ENCODE results near the gene CRYL1. TPM values are rescaled to one million over a fixed set of nuclear protein-coding genes. Genes with fewer than 3 reads are reported as not detected.

CRYL1 gene
- polyA plus RNA-seq, 2 of the 4 experiments (the other 2 are of a cell fraction), result 4.1 to 17.4 TPM

DNA sequence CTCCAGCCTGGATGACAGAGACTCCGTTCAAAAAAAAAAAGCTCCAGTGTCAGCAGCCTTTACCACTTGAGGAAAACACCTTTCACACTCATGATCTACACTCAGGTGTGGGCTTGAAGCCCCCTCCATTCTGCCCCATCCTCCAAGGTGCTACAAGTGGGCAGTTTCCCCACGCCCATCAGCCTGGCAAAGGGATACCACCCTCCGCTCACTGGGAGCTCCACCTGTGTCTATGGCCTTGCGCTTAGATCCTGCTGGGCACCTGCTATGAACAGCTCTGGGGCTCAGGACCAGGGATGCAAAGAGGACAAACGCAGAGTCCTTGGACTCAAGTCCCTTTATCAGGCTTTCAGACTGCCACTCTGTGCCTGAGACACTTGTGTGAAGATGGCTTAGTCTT is 127.8 kb downstream of the CRYL1 start (continued):
- TF ChIP-seq RAD21 (conservative IDR thresholded peaks at IDR 0.05 in 1 of 2, IDR thresholded peaks at IDR 0.05 in 1 of 2) (no peak), POLR2AphosphoS2 (conservative IDR thresholded peaks at IDR 0.05; ENCODE audit: low read length) (no peak), HOXB13 (CRISPR knock-in tag; IDR thresholded peaks at IDR 0.05; ENCODE audit: low read depth) (no peak)
- TF ChIP-seq, protein P1, sequence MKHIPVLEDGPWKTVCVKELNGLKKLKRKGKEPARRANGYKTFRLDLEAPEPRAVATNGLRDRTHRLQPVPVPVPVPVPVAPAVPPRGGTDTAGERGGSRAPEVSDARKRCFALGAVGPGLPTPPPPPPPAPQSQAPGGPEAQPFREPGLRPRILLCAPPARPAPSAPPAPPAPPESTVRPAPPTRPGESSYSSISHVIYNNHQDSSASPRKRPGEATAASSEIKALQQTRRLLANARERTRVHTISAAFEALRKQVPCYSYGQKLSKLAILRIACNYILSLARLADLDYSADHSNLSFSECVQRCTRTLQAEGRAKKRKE (CRISPR knock-in tag; IDR thresholded peaks at IDR 0.05; ENCODE audit: low read depth), result no peak
- TF ChIP-seq, protein P2, sequence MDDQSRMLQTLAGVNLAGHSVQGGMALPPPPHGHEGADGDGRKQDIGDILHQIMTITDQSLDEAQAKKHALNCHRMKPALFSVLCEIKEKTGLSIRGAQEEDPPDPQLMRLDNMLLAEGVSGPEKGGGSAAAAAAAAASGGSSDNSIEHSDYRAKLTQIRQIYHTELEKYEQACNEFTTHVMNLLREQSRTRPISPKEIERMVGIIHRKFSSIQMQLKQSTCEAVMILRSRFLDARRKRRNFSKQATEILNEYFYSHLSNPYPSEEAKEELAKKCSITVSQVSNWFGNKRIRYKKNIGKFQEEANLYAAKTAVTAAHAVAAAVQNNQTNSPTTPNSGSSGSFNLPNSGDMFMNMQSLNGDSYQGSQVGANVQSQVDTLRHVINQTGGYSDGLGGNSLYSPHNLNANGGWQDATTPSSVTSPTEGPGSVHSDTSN (IDR thresholded peaks at IDR 0.05), result no peak

DNA sequence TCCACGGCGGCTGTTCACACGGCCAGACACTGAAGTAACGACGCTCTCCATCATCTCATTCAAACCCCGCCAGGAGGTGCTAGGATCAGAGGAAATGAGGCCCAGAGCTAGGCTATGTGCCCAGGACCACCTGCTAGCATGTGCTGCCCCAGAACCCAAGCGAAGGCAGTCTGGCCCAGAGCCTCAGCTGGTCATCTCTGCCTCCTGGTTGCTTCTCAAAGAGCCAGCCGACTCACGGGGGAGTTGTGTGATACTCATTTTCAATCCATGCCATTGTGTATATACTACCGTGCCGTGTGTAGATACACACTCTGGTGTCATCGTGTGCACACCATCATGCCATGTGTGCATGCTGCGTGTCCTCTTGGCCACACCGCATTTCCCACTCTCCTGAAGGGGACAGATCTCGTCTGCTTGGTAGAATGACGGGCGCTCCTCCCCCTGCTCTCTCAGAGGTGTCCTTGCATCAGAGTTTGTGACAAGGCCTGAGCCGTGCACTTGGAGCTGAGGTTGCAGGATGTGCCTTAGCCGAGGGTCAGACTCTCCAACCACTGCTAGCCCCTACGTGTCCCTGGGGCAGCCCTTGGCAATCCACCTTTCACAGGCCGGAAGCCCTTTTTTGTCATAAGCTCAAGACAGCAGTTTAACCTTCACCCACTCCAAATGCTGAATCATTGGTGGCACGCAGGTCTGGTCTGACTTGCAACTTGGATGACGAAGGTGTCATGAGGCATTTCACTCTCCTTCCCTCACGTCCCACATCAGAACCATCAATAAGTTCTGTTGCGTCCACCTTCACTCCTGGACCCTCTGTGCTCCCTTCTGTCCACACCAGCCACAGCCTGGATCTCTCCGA is 130.4 kb downstream of the CRYL1 start:
- WGBS (ENCODE audit: missing lambda C conversion rate), result 82% methylated on average over 26 of the region's 26 CpGs
- no peak for ATAC-seq
- ChIA-PET CTCF (no interaction called here), POLR2A (no interaction called here)
- Histone ChIP-seq H3K9me3 (no peaks in the 10 kb centered on the region), H3K4me2 (no peak overlapping the region), H3K4me1 (no peaks in the 10 kb centered on the region), H3K27ac (no peak overlapping the region), H3K4me3 (no peak overlapping the region)
- no peak for DNase-seq (ENCODE audit: low read depth in 1 of 2, low spot score in 1 of 2)
- no peak for FAIRE-seq
- TF ChIP-seq, protein P3, sequence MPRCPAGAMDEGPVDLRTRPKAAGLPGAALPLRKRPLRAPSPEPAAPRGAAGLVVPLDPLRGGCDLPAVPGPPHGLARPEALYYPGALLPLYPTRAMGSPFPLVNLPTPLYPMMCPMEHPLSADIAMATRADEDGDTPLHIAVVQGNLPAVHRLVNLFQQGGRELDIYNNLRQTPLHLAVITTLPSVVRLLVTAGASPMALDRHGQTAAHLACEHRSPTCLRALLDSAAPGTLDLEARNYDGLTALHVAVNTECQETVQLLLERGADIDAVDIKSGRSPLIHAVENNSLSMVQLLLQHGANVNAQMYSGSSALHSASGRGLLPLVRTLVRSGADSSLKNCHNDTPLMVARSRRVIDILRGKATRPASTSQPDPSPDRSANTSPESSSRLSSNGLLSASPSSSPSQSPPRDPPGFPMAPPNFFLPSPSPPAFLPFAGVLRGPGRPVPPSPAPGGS (IDR thresholded peaks at IDR 0.05), result no peak

DNA sequence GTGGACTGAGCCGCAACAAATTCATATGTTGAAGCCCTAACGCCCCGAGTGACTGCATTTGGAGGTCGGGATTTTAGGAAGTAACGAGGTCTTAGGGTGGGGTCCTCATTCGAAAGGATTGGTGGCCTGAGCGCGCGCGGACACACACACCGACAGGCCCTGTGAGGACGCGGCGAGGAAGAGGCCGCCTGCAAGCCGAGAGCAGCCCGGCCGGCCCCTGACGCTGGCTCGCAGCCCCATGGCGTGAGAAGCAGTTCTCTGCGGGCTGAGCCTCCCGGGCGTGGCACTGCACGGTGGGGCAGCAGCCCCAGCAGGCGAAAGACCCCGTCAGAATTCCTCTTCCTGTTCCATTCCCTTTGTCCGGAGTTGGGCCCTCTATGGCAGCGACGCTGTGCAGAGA is 131.2 kb downstream of the CRYL1 start:
- ATAC-seq, result no peak
- POLR2A ChIA-PET, result no interaction called here
- CTCF ChIA-PET, result no interaction called here
- FAIRE-seq, result no peak
- H3K4me1 ChIP-seq, result no peaks in the 10 kb centered on the region
- no peak for TF ChIP-seq EP300 (IDR thresholded peaks at IDR 0.05)
- no peak for TF ChIP-seq MYC (IDR thresholded peaks at IDR 0.05; ENCODE audit: borderline replicate concordance, low read length)
- no peak for TF ChIP-seq MAZ (IDR thresholded peaks at IDR 0.05; ENCODE audit: borderline replicate concordance, low read depth, low read length)
- no peak for TF ChIP-seq RAD21 (conservative IDR thresholded peaks at IDR 0.05 in 1 of 2, IDR thresholded peaks at IDR 0.05 in 1 of 2)
- no peak for TF ChIP-seq KDM5A (IDR thresholded peaks at IDR 0.05)
- no peak for TF ChIP-seq SMC3 (IDR thresholded peaks at IDR 0.05)
- TF ChIP-seq JUNB (IDR thresholded peaks at IDR 0.05), result no peak
- no peak for TF ChIP-seq CBX8 (IDR thresholded peaks at IDR 0.05)
- no peak for TF ChIP-seq POLR2AphosphoS2 (conservative IDR thresholded peaks at IDR 0.05; ENCODE audit: low read length)
- no peak for TF ChIP-seq POLR2A (IDR thresholded peaks at IDR 0.05; ENCODE audit: low read length)
- no peak for TF ChIP-seq HEYL (CRISPR knock-in tag; IDR thresholded peaks at IDR 0.05)
- TF ChIP-seq, protein P1 (CRISPR knock-in tag; IDR thresholded peaks at IDR 0.05; ENCODE audit: low read depth), result no peak
- no peak for TF ChIP-seq FOSB (CRISPR knock-in tag; IDR thresholded peaks at IDR 0.05)
- no peak for TF ChIP-seq TP53 (CRISPR knock-in tag; IDR thresholded peaks at IDR 0.05)
- H3K27ac ChIP-seq, result no peak overlapping the region
- DNase-seq (ENCODE audit: low read depth in 1 of 2, low spot score in 1 of 2), result no peak
- H3K4me3 ChIP-seq, result no peak overlapping the region
- no peak overlapping the region for H3K4me2 ChIP-seq
- no peaks in the 10 kb centered on the region for H3K9me3 ChIP-seq
- 88% methylated on average over 30 of the region's 30 CpGs for WGBS (ENCODE audit: missing lambda C conversion rate)

DNA sequence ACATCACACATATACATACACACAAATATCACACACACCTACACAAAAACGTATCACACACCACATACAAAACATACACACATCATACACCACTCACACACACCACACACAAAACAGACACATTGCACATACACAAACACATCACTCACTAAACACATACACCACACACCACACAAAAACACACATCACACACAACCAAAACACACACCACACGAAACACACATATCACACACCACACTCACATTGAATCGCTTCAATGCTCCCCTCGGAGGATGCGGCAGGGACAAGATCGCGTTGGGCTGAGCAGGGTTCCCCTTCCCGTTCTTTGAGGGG is 131.5 kb downstream of the CRYL1 start:
- Histone ChIP-seq H3K4me2 (no peak overlapping the region), H3K4me1 (no peaks in the 10 kb centered on the region), H3K9me3 (no peaks in the 10 kb centered on the region), H3K27ac (no peak overlapping the region), H3K4me3 (no peak overlapping the region)
- ChIA-PET POLR2A (no interaction called here), CTCF (no interaction called here)
- no peak for FAIRE-seq
- TF ChIP-seq, protein P4, sequence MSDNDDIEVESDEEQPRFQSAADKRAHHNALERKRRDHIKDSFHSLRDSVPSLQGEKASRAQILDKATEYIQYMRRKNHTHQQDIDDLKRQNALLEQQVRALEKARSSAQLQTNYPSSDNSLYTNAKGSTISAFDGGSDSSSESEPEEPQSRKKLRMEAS (IDR thresholded peaks at IDR 0.05), result no peak
- TF ChIP-seq HOXB13 (CRISPR knock-in tag; IDR thresholded peaks at IDR 0.05; ENCODE audit: low read depth) (no peak), KDM5A (IDR thresholded peaks at IDR 0.05) (no peak), FOXS1 (CRISPR knock-in tag; IDR thresholded peaks at IDR 0.05) (no peak), NFE2L2 (conservative IDR thresholded peaks at IDR 0.05; ENCODE audit: low read length) (no peak), POLR2AphosphoS2 (conservative IDR thresholded peaks at IDR 0.05; ENCODE audit: low read length) (no peak), POLR2A (IDR thresholded peaks at IDR 0.05; ENCODE audit: low read length) (no peak), MAZ (IDR thresholded peaks at IDR 0.05; ENCODE audit: borderline replicate concordance, low read depth, low read length) (no peak), CEBPB (IDR thresholded peaks at IDR 0.05) (no peak)
- TF ChIP-seq, protein P5, sequence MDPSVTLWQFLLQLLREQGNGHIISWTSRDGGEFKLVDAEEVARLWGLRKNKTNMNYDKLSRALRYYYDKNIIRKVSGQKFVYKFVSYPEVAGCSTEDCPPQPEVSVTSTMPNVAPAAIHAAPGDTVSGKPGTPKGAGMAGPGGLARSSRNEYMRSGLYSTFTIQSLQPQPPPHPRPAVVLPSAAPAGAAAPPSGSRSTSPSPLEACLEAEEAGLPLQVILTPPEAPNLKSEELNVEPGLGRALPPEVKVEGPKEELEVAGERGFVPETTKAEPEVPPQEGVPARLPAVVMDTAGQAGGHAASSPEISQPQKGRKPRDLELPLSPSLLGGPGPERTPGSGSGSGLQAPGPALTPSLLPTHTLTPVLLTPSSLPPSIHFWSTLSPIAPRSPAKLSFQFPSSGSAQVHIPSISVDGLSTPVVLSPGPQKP (IDR thresholded peaks at IDR 0.05; ENCODE audit: low read depth, low read length), result no peak
- DNase-seq (ENCODE audit: low read depth in 1 of 2, low spot score in 1 of 2), result no peak
- WGBS (ENCODE audit: missing lambda C conversion rate), result 75% methylated on average over 8 of the region's 8 CpGs
- ATAC-seq, result no peak
